ENCODE results near the gene RNF212. TPM values are rescaled to one million over a fixed set of nuclear protein-coding genes. Genes with fewer than 3 reads are reported as not detected.

The RNF212 gene
- total and polyA plus RNA-seq, 10 of the 15 experiments (the other 5 are each of a cell fraction or from before 2014, with no cell fraction given) = not detected

DNA sequence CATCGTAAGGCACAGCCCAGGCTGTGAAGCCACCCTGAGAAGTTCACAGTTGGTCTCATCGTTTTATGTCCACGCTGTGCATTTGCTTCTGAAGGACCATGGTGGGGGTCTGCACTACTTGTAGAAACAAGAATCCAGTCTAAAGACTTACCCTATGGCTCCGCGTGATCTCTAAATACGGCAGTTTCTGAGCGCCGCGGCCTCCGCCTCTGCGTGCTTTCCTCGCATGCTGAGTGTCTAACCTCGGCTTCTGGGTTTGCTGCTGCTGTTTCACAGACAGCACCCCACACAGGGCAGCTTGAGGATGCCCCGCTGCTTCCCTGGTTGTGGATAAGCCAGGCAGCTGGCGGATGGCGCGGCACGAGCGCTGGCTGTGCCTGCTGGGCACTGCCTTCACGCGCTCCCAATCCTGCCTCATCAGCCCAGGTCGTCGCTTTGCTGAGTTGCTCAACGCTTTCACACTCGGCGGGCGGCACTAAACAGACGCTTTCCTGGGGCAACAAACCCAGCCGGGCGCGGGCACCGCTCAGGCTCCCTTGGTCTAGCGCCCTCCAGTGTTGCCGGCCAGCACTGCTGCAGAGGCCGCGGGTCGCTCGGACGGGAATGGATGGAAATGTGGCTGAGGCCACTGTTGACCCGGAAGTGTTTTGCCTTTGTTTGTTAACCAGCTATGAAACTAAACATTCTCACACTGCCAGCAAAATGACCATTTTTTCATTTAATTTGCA is 62.7 kb downstream of the RNF212 start:
- FAIRE-seq (no peak), DNase-seq (ENCODE audit: low read depth, low spot score) (no peak), ATAC-seq (no peak)
- Histone ChIP-seq H3K4me3 (no peak overlapping the region), H3K36me3 (ENCODE audit: control insufficient read depth in 2 of 2, insufficient read depth in 2 of 2, low read length in 1 of 2) (no peaks in the 10 kb centered on the region), H2AFZ (ENCODE audit: control insufficient read depth, low read depth, low read length) (no peak overlapping the region), H3K4me1 (ENCODE audit: control insufficient read depth, insufficient read depth, low read length) (no peaks in the 10 kb centered on the region), H3K79me2 (ENCODE audit: control insufficient read depth, insufficient read depth, low read length) (no peaks in the 10 kb centered on the region), H3K9me3 (replicated peaks; ENCODE audit: control insufficient read depth, insufficient read depth, low read length) (peaks cover 1% of the 10 kb centered on the region; the same call in 1 of the 3 replicates), H4K20me1 (ENCODE audit: control insufficient read depth, insufficient read depth) (no peaks in the 10 kb centered on the region), H3K9ac (ENCODE audit: control insufficient read depth, insufficient read depth, low read length) (no peak overlapping the region), H3K4me2 (ENCODE audit: control insufficient read depth, insufficient read depth) (no peak overlapping the region), H3K27me3 (replicated peaks in 1 of 2; ENCODE audit: control insufficient read depth in 2 of 2, insufficient read depth in 2 of 2, low read length in 1 of 2) (peaks cover 0 to 2% of the 10 kb centered on the region in 2 experiments; a peak in 1 of 4 replicates), H3K27ac (ENCODE audit: control insufficient read depth, insufficient read depth) (no peak overlapping the region)
- intact Hi-C loops (cut with micrococcal nuclease; ENCODE audit: unreplicated experiment) (no loop called here), in situ Hi-C loops (cut with MboI) (no loop called here)
- 69% methylated on average over 40 of the region's 40 CpGs for WGBS (ENCODE audit: insufficient coverage, insufficient replicate concordance, low lambda C conversion rate, missing lambda C conversion rate)
- ChIA-PET POLR2A (no interaction called here), RAD21 (ENCODE audit: unreplicated experiment) (no interaction called here), CTCF (no interaction called here), SMC1A (ENCODE audit: uncharacterized antibody, unreplicated experiment) (no interaction called here)
- TF ChIP-seq, protein P1, sequence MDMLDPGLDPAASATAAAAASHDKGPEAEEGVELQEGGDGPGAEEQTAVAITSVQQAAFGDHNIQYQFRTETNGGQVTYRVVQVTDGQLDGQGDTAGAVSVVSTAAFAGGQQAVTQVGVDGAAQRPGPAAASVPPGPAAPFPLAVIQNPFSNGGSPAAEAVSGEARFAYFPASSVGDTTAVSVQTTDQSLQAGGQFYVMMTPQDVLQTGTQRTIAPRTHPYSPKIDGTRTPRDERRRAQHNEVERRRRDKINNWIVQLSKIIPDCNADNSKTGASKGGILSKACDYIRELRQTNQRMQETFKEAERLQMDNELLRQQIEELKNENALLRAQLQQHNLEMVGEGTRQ (IDR thresholded peaks at IDR 0.05; ENCODE audit: borderline replicate concordance, low read depth, low read length) = no peak
- TF ChIP-seq FOS (IDR thresholded peaks at IDR 0.05; ENCODE audit: borderline replicate concordance, extremely low read depth, insufficient read length) (no peak), RUNX3 (IDR thresholded peaks at IDR 0.05; ENCODE audit: low read length) (no peak), LARP7 (IDR thresholded peaks at IDR 0.05) (no peak), ATF7 (IDR thresholded peaks at IDR 0.05; ENCODE audit: low read depth) (no peak), YBX1 (IDR thresholded peaks at IDR 0.05) (no peak), IKZF1 (conservative IDR thresholded peaks at IDR 0.05) (no peak), YY1 (IDR thresholded peaks at IDR 0.05; ENCODE audit: low read depth, low read length) (no peak), ZNF622 (IDR thresholded peaks at IDR 0.05) (no peak), BACH1 (IDR thresholded peaks at IDR 0.05; ENCODE audit: borderline replicate concordance) (no peak), GABPA (IDR thresholded peaks at IDR 0.05; ENCODE audit: low read depth) (no peak), POLR2A (IDR thresholded peaks at IDR 0.05; ENCODE audit: low read depth, low read length) (no peak)
- TF ChIP-seq, protein P2, sequence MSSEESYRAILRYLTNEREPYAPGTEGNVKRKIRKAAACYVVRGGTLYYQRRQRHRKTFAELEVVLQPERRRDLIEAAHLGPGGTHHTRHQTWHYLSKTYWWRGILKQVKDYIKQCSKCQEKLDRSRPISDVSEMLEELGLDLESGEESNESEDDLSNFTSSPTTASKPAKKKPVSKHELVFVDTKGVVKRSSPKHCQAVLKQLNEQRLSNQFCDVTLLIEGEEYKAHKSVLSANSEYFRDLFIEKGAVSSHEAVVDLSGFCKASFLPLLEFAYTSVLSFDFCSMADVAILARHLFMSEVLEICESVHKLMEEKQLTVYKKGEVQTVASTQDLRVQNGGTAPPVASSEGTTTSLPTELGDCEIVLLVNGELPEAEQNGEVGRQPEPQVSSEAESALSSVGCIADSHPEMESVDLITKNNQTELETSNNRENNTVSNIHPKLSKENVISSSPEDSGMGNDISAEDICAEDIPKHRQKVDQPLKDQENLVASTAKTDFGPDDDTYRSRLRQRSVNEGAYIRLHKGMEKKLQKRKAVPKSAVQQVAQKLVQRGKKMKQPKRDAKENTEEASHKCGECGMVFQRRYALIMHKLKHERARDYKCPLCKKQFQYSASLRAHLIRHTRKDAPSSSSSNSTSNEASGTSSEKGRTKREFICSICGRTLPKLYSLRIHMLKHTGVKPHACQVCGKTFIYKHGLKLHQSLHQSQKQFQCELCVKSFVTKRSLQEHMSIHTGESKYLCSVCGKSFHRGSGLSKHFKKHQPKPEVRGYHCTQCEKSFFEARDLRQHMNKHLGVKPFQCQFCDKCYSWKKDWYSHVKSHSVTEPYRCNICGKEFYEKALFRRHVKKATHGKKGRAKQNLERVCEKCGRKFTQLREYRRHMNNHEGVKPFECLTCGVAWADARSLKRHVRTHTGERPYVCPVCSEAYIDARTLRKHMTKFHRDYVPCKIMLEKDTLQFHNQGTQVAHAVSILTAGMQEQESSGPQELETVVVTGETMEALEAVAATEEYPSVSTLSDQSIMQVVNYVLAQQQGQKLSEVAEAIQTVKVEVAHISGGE (CRISPR knock-in tag; IDR thresholded peaks at IDR 0.05) = no peak
- TF ChIP-seq, protein P3, sequence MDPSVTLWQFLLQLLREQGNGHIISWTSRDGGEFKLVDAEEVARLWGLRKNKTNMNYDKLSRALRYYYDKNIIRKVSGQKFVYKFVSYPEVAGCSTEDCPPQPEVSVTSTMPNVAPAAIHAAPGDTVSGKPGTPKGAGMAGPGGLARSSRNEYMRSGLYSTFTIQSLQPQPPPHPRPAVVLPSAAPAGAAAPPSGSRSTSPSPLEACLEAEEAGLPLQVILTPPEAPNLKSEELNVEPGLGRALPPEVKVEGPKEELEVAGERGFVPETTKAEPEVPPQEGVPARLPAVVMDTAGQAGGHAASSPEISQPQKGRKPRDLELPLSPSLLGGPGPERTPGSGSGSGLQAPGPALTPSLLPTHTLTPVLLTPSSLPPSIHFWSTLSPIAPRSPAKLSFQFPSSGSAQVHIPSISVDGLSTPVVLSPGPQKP (IDR thresholded peaks at IDR 0.05; ENCODE audit: low read depth, low read length) = no peak
- BruUV-seq (replicated peaks) = no TSS peak

Measured in GM12878 (cell line).